Memory B cell (primary cell): ENCODE data around the gene SIX3.

Experiments used
- ATAC-seq: fragments of 150-1000 bp; cut with Tn5 transposase; 2 replicates; pipeline ENCODE4 v1.10.0; 2021; ENCODE audit warnings: low read depth, mild to moderate bottlenecking, moderate library complexity
- DNase-seq, 2 donors: peaks; one replicate each; pipeline ENCODE4 v3.0.0; 2022; ENCODE audit warnings: low spot score in 2 of 2
- H3K27ac Mint-ChIP-seq: one replicate; pipeline ENCODE4 v1.8.0; 2022; ENCODE audit warnings: mild to moderate bottlenecking, moderate library complexity, mixed read lengths
- H3K27me3 Mint-ChIP-seq: one replicate; pipeline ENCODE4 v1.8.0; 2022; ENCODE audit warnings: mixed read lengths
- H3K36me3 Mint-ChIP-seq: one replicate; pipeline ENCODE4 v1.8.0; 2022; ENCODE audit warnings: mild to moderate bottlenecking, mixed read lengths
- H3K4me1 Mint-ChIP-seq: one replicate; pipeline ENCODE4 v1.8.0; 2022; ENCODE audit warnings: mixed read lengths
- H3K4me3 Mint-ChIP-seq: one replicate; pipeline ENCODE4 v1.8.0; 2022; ENCODE audit warnings: mild to moderate bottlenecking, moderate library complexity, mixed read lengths
- H3K9me3 Mint-ChIP-seq: one replicate; pipeline ENCODE4 v1.8.0; 2022; ENCODE audit warnings: mixed read lengths

SIX3 gene

DNA sequence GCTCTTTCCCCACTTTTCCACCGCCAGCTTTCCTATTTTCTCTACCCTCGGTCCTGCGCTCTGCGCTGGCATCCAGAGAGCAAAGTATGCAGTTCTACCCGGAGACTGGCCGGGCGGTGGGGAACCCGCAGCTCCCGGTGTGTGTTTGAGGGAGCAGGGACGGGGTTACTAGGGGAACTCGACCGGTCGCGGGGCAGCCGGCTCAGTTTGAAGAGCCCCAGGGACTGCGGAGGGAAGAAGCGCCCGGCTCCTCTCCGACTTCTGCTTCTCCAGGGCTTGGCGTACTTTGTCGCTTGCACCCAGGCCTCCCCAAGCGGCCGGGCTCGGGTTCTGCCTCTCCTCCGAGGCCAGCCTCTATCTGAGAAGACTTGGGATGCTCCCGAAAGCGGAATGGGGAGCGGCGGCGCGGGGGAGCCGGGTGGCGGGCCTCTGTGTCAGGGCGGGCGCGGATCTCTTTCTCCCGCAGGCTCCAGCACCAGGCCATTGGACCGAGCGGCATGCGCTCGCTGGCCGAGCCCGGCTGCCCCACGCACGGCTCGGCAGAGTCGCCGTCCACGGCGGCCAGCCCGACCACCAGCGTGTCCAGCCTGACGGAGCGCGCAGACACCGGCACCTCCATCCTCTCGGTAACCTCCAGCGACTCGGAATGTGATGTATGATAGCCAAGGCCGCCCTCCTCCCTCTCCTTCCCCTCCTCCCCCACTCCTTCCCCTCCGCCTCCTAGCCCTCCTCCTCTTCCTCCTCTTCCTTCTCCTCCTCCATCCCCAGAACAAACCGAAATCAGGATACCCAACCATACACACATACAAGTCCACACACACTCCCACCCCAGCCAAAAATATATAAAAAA lies 2.8 kb downstream of the SIX3 start:
- no peak for DNase-seq
- H3K27ac Mint-ChIP-seq = no peak overlapping the region
- H3K9me3 Mint-ChIP-seq = no peaks in the 10 kb centered on the region
- no peak for ATAC-seq
- no peaks in the 10 kb centered on the region for H3K36me3 Mint-ChIP-seq
- peaks cover 40% of the 10 kb centered on the region for H3K4me1 Mint-ChIP-seq
- peak overlapping the region; percentile 47 for H3K4me3 Mint-ChIP-seq
- peaks cover 53% of the 10 kb centered on the region for H3K27me3 Mint-ChIP-seq

DNA sequence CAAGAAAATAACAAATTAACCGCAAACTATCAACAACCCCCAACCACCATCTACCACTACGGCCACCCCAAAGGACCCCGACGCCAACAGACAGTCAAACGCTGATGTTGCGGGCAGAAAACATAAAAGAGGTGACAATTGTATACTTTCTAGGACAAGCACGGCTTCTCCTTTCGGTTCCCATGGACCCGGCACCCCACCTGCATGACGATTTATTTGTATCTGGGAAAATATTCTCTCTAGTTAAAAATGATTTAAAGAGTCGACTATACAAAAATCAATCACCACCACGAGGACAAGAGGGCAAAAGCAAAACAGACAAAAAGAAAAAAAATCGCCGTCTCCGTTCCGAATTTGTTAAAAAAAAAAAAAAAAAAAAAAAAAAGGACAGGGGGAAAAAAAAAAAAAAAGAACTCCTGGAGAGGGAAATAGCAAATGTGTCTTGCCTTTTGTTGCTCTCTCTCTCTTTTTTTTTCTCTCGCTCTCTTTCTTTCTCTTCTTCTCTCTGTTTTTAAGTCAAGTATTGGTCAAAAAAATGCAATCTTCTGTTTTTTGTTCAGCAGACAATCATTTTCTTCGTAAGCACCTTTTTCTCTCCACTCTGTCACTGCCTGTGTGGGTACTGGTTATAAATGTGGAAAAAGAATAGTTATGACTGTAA lies 3.6 kb downstream of the SIX3 start:
- Mint-ChIP-seq H3K4me1 (peaks cover 37% of the 10 kb centered on the region), H3K27ac (no peak overlapping the region), H3K36me3 (no peaks in the 10 kb centered on the region), H3K9me3 (no peaks in the 10 kb centered on the region), H3K4me3 (peak overlapping the region; percentile 43), H3K27me3 (peaks cover 50% of the 10 kb centered on the region)
- ATAC-seq (no peak), DNase-seq (no peak)

DNA sequence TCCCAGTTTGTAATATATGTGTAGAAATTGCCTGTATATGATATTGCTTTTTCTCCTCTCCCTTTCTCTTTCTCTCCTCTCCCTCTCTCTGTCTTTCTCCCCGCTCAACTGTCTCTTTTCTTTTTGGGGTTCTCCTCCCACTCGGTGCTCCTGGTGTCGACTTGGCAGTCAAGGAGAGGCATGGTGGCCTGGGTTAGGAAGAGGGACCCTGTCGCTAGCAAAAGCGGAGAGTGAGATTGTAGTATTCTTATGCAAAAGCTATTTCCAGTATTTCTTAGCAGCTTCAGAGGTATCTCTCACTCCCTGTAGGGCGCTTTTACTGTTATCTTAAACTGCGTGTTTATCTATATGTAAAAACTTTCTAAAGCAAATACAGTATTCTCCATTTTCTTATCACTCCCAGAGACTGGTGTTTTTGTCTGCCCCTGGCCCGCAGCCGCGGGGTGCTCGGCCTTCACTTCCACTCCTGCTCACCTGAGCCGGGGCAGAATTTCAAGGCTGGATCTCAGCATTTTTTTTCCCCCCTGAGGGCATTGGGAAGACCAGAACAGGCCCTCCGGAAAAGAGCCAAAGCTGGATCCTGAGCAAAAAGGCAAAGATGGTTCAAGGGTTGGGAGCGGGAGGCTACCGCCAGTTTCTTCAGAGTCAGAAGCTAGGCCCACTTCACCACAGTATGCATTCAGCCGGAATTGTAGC lies 4.3 kb downstream of the SIX3 start:
- ATAC-seq = no peak
- Mint-ChIP-seq H3K4me1 (peaks cover 37% of the 10 kb centered on the region), H3K36me3 (no peaks in the 10 kb centered on the region), H3K27me3 (peaks cover 54% of the 10 kb centered on the region), H3K4me3 (no peak overlapping the region), H3K27ac (no peak overlapping the region), H3K9me3 (no peaks in the 10 kb centered on the region)
- DNase-seq = no peak

DNA sequence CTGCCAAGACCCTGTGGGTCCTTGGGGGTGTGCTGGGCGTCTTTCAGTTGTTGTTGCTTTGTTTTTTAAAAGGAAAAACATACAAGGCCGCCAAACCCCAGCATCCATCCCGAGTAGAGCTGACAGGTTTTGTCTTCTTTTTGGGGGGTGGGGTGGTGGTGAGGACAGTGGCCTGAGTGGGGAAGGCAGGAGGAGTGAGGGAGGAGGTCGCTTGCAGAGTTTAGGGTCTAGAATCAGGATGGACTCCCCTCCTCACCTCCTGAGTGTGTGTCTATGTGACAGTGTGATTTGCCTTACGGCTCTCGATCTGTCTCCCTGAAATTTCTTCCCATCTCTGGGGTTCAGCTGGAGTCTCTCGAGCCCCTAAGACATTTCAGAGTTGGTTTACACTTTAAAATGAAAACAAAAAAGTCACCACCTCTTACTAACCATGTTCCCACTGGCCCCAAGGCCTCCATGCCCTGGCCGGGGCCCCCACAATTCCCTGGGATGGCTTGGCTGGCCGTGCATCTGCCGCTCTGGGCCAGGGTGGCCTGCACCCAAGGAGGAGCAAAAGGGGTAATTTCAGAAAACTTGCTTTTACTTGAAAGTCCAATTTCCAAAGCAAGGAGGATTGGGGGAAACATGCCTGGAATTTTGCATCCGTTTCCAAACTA lies 5.0 kb downstream of the SIX3 start:
- DNase-seq = no peak
- Mint-ChIP-seq H3K4me1 (peaks cover 35% of the 10 kb centered on the region), H3K27me3 (peaks cover 54% of the 10 kb centered on the region), H3K4me3 (no peak overlapping the region), H3K27ac (no peak overlapping the region), H3K36me3 (no peaks in the 10 kb centered on the region), H3K9me3 (no peaks in the 10 kb centered on the region)
- ATAC-seq = no peak

DNA sequence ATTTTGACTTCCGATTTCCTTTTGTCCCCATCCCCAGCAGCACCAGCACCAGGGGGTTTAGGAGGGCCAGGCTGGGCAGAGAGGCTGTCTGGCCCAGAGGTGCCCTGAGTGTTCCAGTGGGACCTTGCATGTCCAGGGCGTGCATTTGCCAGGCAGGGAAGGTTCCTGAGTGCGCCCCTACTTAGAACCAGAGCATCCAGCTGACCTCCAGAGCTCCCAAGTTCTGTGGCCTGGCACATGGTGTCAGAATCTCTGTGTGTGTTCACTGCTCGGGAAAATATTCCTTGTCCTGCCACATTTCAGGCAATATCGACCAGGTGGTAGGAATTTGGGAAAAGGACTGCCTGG lies 5.5 kb downstream of the SIX3 start:
- ATAC-seq = no peak
- Mint-ChIP-seq H3K36me3 (no peaks in the 10 kb centered on the region), H3K27me3 (peaks cover 52% of the 10 kb centered on the region), H3K4me1 (peaks cover 31% of the 10 kb centered on the region), H3K4me3 (no peak overlapping the region), H3K27ac (no peak overlapping the region), H3K9me3 (no peaks in the 10 kb centered on the region)
- DNase-seq = no peak

DNA sequence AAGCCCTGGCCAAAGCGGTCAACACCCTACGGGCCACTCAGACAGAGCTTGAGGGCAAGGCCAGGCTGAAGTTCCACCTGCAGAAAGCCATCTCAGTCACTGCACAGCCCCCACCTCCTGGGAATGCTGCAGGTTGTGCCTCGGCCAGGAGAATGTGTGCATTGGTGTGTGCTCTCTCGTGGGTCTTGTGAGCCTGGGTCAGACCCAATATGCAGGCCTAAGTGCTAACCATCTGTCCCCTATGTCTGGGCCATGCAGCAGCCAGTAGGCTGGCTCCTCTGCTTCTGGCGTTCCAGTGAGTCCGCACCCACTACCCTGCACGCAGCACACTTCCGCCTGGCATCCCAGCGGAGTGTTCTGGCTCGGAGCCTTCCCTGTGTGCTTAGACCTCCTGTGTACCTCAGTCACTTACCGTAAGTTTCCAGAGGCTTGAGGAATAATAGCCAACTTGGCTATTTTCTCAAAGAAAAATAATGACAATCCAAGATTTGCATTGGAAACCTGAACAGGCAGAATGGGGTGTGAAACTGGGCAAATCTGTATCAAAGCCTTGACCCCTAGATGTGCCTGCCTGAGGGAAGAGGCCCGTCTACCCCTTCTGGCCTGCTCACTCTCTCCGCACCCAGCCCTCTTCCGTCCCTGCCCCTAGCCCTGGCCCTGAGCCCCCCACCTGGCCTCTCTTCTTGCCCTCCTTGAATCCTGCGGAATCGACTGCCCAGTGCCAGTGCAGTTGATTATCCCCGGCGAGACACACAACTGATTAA lies 7.2 kb downstream of the SIX3 start:
- no peaks in the 10 kb centered on the region for H3K36me3 Mint-ChIP-seq
- peaks cover 56% of the 10 kb centered on the region for H3K27me3 Mint-ChIP-seq
- DNase-seq (no peak), ATAC-seq (no peak)
- H3K27ac Mint-ChIP-seq = no peak overlapping the region
- H3K4me3 Mint-ChIP-seq = peak overlapping the region; percentile 61
- no peaks in the 10 kb centered on the region for H3K9me3 Mint-ChIP-seq
- peaks cover 28% of the 10 kb centered on the region for H3K4me1 Mint-ChIP-seq

DNA sequence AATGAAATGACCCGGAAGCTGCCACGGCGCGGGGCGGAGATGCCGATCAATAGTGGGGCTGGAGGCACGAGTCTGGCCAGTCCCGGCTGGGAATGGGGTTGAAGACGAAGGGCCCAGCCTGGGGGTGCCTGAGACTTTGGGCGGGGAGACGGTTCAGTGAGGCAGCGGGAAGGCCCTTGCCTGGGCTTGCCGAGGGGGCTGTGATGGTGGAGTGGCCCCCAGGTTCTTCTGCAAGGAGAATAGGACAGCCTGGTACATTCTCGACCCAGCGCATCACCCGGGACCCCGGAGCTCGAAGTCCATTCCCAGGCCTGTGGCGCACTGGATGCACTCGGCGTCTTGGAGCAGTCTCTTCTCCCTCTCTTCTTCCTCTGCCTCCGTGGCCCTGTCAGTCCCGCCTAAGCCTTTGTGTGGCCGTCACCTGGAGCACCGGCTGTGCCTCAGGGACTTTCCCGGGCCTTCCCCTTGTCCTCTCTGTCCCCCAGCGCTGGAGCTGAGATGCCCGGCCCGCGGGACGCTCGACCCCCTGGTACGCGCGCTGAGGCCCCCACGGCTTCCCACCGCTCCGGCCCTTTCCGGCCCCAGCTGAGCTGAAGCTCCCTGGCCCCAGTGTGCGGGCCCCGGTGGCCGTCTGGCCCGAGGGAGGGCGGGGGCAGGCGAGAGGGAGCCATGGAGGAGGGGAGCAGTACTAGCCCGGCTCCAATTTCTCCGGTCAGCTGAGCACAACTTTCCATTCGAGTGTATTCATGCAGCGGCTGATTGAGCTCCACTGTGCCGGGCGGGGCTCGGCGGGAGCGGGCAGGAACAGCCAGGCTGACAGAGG lies 8.0 kb downstream of the SIX3 start:
- Mint-ChIP-seq H3K27ac (no peak overlapping the region), H3K9me3 (no peaks in the 10 kb centered on the region), H3K4me3 (peak overlapping the region; percentile 61), H3K4me1 (peaks cover 26% of the 10 kb centered on the region), H3K27me3 (peaks cover 56% of the 10 kb centered on the region), H3K36me3 (no peaks in the 10 kb centered on the region)
- DNase-seq = no peak
- ATAC-seq = no peak

DNA sequence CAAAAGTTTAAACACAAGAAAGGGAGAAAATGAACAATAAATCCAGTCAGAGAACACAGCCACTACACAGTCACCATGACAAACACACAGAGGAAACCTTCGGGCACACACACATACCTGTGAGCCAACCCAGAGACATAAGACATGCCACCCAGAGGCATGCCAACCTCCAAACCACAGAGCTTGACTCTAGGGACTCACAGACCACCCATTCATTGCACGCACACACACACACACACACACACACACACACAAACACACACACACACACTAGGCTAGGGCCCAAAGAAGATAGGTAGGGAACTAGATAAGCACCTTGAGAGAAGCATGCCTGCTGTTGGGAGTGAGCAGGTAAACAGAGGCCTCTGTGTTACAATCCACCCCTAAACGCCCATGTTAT lies 9.1 kb downstream of the SIX3 start:
- no peaks in the 10 kb centered on the region for H3K9me3 Mint-ChIP-seq
- H3K36me3 Mint-ChIP-seq = no peaks in the 10 kb centered on the region
- no peak overlapping the region for H3K4me3 Mint-ChIP-seq
- ATAC-seq (no peak), DNase-seq (no peak)
- H3K4me1 Mint-ChIP-seq = peaks cover 24% of the 10 kb centered on the region
- peaks cover 52% of the 10 kb centered on the region for H3K27me3 Mint-ChIP-seq
- no peak overlapping the region for H3K27ac Mint-ChIP-seq

DNA sequence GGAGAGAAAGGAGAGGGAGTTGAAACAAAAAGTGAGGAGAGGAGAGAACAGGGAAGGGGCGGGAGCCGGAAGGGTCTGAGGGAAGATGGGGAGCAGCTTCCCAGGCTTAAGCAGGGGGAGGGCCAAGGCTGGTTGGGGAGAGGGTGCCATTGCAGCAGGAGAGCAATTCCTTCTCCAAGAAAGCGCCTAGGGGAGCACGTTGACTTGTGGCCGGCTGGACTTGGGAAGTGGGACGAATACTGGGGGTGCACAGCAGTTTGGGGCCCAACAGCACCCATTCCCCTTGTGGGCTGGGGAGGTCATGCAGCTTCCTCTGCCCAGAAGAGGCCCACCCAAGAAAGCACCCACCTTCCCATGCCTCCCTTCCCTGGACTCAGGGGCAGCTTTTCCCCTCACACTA lies 9.6 kb downstream of the SIX3 start:
- Mint-ChIP-seq H3K9me3 (no peaks in the 10 kb centered on the region), H3K4me3 (no peak overlapping the region), H3K27ac (no peak overlapping the region), H3K36me3 (no peaks in the 10 kb centered on the region), H3K4me1 (peaks cover 23% of the 10 kb centered on the region), H3K27me3 (peaks cover 48% of the 10 kb centered on the region)
- ATAC-seq (no peak), DNase-seq (no peak)

DNA sequence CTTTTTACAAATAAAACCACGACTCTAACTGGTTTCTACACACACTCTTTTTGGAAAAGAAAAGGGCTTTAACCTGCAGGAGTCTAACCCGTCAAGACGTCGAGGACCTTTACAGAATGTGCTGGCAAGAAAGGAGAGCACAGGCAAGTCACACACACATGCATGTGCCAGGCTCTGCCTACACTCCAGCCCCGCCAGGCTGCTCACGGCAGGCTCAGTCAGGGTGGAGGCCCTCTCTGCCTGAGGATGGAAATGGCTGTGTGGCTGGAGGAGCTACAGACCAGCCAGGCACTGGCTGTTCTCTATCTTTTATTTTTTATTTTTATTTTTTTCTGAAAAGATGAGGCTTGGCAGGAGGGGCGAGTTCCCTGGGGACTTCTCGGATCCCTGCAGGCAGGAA lies 10.2 kb downstream of the SIX3 start:
- DNase-seq (no peak), ATAC-seq (no peak)
- Mint-ChIP-seq H3K36me3 (no peaks in the 10 kb centered on the region), H3K9me3 (no peaks in the 10 kb centered on the region), H3K27me3 (peaks cover 47% of the 10 kb centered on the region), H3K4me1 (peaks cover 23% of the 10 kb centered on the region), H3K4me3 (peak overlapping the region; percentile 42), H3K27ac (no peak overlapping the region)

DNA sequence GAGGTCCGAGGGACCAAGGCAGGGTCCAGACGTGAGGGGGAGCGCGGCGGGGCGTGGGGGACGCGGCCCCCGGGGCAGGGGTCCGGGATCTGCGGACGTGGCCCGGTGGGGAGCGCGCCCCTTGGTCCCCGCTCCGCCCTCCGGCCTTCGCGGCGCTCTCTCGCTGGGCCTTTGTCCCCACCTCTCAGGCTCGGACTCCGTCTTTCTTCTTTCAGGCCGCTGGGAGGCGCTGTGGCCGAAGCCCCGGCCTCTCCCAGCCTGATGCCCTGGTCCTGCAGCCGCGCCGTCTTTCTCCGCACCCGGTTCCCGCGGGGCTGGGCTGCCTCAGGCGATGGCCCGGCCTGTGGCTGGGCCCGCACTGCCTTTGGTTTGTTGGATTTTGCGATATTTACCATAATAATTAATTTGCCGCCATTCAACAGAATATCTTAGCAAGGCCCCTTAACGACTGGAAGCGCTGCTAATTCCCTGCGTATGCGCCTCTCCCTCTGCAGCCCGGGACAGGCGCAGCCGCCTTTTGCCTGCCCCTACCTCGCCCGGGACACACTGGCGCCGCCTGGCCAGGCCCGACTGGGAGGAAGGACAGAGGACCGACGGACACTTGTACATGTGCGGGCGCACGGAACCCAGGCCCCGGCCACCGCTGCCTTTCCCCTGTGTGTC lies 10.8 kb downstream of the SIX3 start:
- peak overlapping the region; percentile 56 for H3K4me3 Mint-ChIP-seq
- H3K27me3 Mint-ChIP-seq = peaks cover 46% of the 10 kb centered on the region
- ATAC-seq (peak; percentile 59), DNase-seq (no peak)
- peaks cover 23% of the 10 kb centered on the region for H3K4me1 Mint-ChIP-seq
- H3K9me3 Mint-ChIP-seq = no peaks in the 10 kb centered on the region
- no peak overlapping the region for H3K27ac Mint-ChIP-seq
- H3K36me3 Mint-ChIP-seq = no peaks in the 10 kb centered on the region

DNA sequence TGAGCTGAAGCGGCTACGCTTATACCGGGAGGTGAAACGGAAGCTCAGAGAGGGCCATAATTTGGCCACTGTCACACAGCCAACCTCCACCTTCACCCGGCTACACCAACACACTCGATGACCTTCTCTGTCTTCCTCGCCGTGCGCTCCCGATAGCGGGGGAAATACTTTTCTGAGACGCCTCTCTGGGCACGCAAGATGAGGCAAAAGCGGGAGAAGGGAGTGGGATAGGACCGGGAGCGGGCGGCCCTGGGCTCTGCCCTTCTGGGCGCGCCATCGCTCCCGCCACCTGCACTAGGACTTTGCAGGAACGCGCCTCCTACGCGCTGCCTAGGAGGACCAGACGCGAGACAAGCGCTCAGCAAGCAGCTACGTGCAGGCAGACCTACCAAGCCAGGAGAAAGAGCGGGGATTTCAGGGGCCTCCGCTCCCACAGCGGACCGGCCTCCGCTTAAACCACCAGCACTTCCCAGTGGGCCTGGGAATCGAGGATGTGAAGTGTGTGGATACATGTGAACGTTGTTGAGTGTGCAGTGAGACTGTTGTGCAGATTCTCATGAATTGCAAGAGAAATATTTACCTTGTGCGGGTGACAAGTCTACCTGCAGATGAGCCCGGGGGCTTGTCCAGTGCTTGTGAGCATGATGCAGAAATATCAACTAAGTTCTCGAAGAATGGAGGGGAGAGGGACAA lies 11.4 kb downstream of the SIX3 start:
- H3K36me3 Mint-ChIP-seq = no peaks in the 10 kb centered on the region
- H3K27ac Mint-ChIP-seq = no peak overlapping the region
- ATAC-seq (no peak), DNase-seq (no peak)
- peaks cover 43% of the 10 kb centered on the region for H3K27me3 Mint-ChIP-seq
- H3K4me1 Mint-ChIP-seq = peaks cover 23% of the 10 kb centered on the region
- peak overlapping the region; percentile 56 for H3K4me3 Mint-ChIP-seq
- H3K9me3 Mint-ChIP-seq = no peaks in the 10 kb centered on the region
